Activated naive CD4-positive, alpha-beta T cell (primary cell): Measurements from ENCODE around the gene SPPL2C.

Source experiments
- DNase-seq, 4 experiments: peaks; one replicate each; lab custom pipeline; 2025; lab: John Stamatoyannopoulos, UW

SPPL2C gene

GRCh38 chr17:45828582-45829133, 16.0 kb upstream of the SPPL2C start:
- DNase-seq = no peak

GRCh38 chr17:45833920-45834319, 10.8 kb upstream of the SPPL2C start:
- no peak for DNase-seq

- no peak for DNase-seq
Measured at GRCh38 chr17:45834471-45835396, 9.9 kb upstream of the SPPL2C start.

GRCh38 chr17:45835481-45835880, 9.2 kb upstream of the SPPL2C start:
- no peak for DNase-seq

- no peak for DNase-seq
Measured at GRCh38 chr17:45836047-45837044, 8.3 kb upstream of the SPPL2C start.

- no peak for DNase-seq
Measured at GRCh38 chr17:45837187-45837586, 7.5 kb upstream of the SPPL2C start.

GRCh38 chr17:45837603-45838002, 7.1 kb upstream of the SPPL2C start:
- no peak for DNase-seq

- no peak for DNase-seq
Measured at GRCh38 chr17:45838751-45839295, 5.9 kb upstream of the SPPL2C start.

GRCh38 chr17:45839442-45839841, 5.2 kb upstream of the SPPL2C start:
- DNase-seq = no peak

GRCh38 chr17:45841186-45841585, 3.5 kb upstream of the SPPL2C start:
- DNase-seq = no peak

- DNase-seq = no peak
Measured at GRCh38 chr17:45841883-45842525, 2.7 kb upstream of the SPPL2C start.

GRCh38 chr17:45843722-45844121, 959 bp upstream of the SPPL2C start:
- DNase-seq = no peak

- DNase-seq = no peak
Measured at GRCh38 chr17:45845376-45846185, 900 bp downstream of the SPPL2C start.

- DNase-seq = no peak
Measured at GRCh38 chr17:45846223-45846622, 1.5 kb downstream of the SPPL2C start.

GRCh38 chr17:45846646-45847045, 2.0 kb downstream of the SPPL2C start:
- DNase-seq = no peak

- no peak for DNase-seq
Measured at GRCh38 chr17:45847101-45847500, 2.4 kb downstream of the SPPL2C start.

- no peak for DNase-seq
Measured at GRCh38 chr17:45847747-45848146, 3.1 kb downstream of the SPPL2C start.

- no peak for DNase-seq
Measured at GRCh38 chr17:45848405-45848804, 3.7 kb downstream of the SPPL2C start.

GRCh38 chr17:45848868-45849535, 4.3 kb downstream of the SPPL2C start:
- DNase-seq = no peak

- DNase-seq = no peak
Measured at GRCh38 chr17:45849536-45849990, 4.9 kb downstream of the SPPL2C start.
